ENCODE measurements around the gene RPS6KA1.

Gene RPS6KA1

DNA sequence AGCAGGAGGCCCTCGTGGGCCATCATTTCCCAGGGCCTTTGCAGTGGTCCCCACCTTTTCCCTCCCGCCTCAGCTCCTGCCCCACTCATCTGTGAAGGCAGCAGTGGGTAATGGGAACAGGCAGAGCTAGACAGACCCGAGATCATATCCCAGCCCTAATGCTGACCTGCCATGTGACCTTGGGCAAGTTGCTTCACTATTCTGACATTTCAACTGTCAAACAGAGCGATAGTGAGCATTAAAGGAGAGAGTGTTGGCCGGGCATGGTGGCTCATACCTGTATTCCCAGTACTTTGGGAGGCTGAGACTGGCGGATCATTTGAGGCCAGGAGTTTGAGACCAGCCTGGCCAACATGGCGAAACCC, 51.7 kb downstream of the RPS6KA1 start:
- Histone ChIP-seq H3K9ac (ENCODE audit: low read length) (no peak overlapping the region), H3K9me3 (replicated peaks; ENCODE audit: insufficient read depth, low read length) (no peaks in the 10 kb centered on the region), H3K79me2 (ENCODE audit: low read length) (no peaks in the 10 kb centered on the region), H3K9me2 (replicated peaks; ENCODE audit: insufficient read depth, low read length) (no peaks in the 10 kb centered on the region), H3K4me2 (ENCODE audit: low read depth, low read length) (no peak overlapping the region), H3K27ac (ENCODE audit: low read length) (no peak overlapping the region), H4K20me1 (ENCODE audit: insufficient read depth, low read length) (no peaks in the 10 kb centered on the region), H3F3A (ENCODE audit: insufficient read depth, low read length) (0 out of 2 replicates have a peak, but pooled peaks cover 3% of the 10 kb centered on the region), H3K36me3 (replicated peaks; ENCODE audit: insufficient read depth, low read length) (no peaks in the 10 kb centered on the region), H2AFZ (ENCODE audit: low read length) (no peak overlapping the region), H3K4me3 (ENCODE audit: low read length) (no peak overlapping the region), H3K27me3 (replicated peaks; ENCODE audit: insufficient read depth, low read length) (no peaks in the 10 kb centered on the region; the same call in 1 of the 2 replicates), H3K4me1 (ENCODE audit: low read length) (no peaks in the 10 kb centered on the region)
- TF ChIP-seq CTCF (IDR thresholded peaks at IDR 0.05; ENCODE audit: low read length) (no peak), EZH2phosphoT487 (IDR thresholded peaks at IDR 0.05; ENCODE audit: low read length) (no peak), EZH2 (optimal IDR thresholded peaks at IDR 0.05; ENCODE audit: low read depth, low read length) (no peak)
- no peak for DNase-seq

DNA sequence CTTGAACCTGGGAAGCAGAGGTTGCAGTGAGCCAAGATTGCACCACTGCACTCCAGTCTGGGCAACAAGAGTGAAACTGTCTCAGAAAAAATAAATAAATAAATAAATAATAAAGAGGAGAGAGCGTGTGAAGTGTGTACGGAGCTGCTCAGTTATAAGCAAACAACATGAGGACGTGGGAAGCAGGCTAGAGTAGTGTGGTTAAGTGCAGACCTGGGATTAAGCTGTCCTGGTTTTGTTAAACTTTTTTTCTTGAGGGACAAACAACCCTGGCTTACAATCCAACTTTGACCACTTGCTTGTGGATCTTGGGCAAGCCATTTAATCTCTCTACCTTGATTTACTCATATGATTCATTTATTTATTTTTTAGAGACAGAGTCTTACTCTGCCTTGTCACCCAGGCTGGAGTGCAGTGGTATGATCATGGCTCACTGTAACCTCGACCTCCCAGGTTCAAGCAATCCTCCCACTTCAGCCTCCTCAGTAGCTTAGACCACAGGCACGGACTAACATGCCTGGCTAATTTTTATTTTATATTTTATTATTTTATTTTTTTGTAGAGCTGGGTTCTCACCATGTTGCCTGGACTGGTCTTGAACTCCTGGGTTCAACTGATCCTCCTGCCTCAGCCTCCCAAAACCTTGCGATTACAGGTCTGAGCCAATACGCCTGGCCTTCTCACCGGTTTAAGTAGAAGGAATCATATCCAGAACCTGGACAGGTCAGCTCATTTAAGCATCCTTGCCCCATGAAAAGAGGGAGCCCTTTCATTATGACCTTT, 52.7 kb downstream of the RPS6KA1 start:
- no peaks in the 10 kb centered on the region for H3F3A ChIP-seq (ENCODE audit: insufficient read depth, low read length)
- no peaks in the 10 kb centered on the region for H3K4me1 ChIP-seq (ENCODE audit: low read length)
- H3K4me3 ChIP-seq (ENCODE audit: low read length), result no peak overlapping the region
- no peaks in the 10 kb centered on the region for H3K79me2 ChIP-seq (ENCODE audit: low read length)
- no peaks in the 10 kb centered on the region for H3K9me2 ChIP-seq (replicated peaks; ENCODE audit: insufficient read depth, low read length)
- no peaks in the 10 kb centered on the region for H3K9me3 ChIP-seq (replicated peaks; ENCODE audit: insufficient read depth, low read length)
- no peak for DNase-seq
- no peak overlapping the region for H3K4me2 ChIP-seq (ENCODE audit: low read depth, low read length)
- no peak for TF ChIP-seq EZH2phosphoT487 (IDR thresholded peaks at IDR 0.05; ENCODE audit: low read length)
- no peak for TF ChIP-seq CTCF (IDR thresholded peaks at IDR 0.05; ENCODE audit: low read length)
- no peak for TF ChIP-seq EZH2 (optimal IDR thresholded peaks at IDR 0.05; ENCODE audit: low read depth, low read length)
- H2AFZ ChIP-seq (ENCODE audit: low read length), result no peak overlapping the region
- no peaks in the 10 kb centered on the region; the same call in 1 of the 2 replicates for H3K27me3 ChIP-seq (replicated peaks; ENCODE audit: insufficient read depth, low read length)
- H3K9ac ChIP-seq (ENCODE audit: low read length), result no peak overlapping the region
- H3K27ac ChIP-seq (ENCODE audit: low read length), result no peak overlapping the region
- H4K20me1 ChIP-seq (ENCODE audit: insufficient read depth, low read length), result no peaks in the 10 kb centered on the region
- H3K36me3 ChIP-seq (replicated peaks; ENCODE audit: insufficient read depth, low read length), result no peaks in the 10 kb centered on the region

- Histone ChIP-seq H3K9ac (ENCODE audit: low read length) (no peak overlapping the region), H3K27me3 (replicated peaks; ENCODE audit: insufficient read depth, low read length) (no peaks in the 10 kb centered on the region), H2AFZ (ENCODE audit: low read length) (no peak overlapping the region), H3K27ac (ENCODE audit: low read length) (no peak overlapping the region), H3K4me3 (ENCODE audit: low read length) (no peak overlapping the region), H3K9me3 (replicated peaks; ENCODE audit: insufficient read depth, low read length) (no peaks in the 10 kb centered on the region), H3K4me2 (ENCODE audit: low read depth, low read length) (no peak overlapping the region), H3F3A (ENCODE audit: insufficient read depth, low read length) (no peaks in the 10 kb centered on the region), H4K20me1 (ENCODE audit: insufficient read depth, low read length) (no peaks in the 10 kb centered on the region), H3K79me2 (ENCODE audit: low read length) (no peaks in the 10 kb centered on the region), H3K36me3 (replicated peaks; ENCODE audit: insufficient read depth, low read length) (no peaks in the 10 kb centered on the region), H3K9me2 (replicated peaks; ENCODE audit: insufficient read depth, low read length) (no peaks in the 10 kb centered on the region), H3K4me1 (ENCODE audit: low read length) (no peaks in the 10 kb centered on the region)
- no peak for DNase-seq
- TF ChIP-seq CTCF (IDR thresholded peaks at IDR 0.05; ENCODE audit: low read length), result no peak
- TF ChIP-seq EZH2 (optimal IDR thresholded peaks at IDR 0.05; ENCODE audit: low read depth, low read length), result no peak
- no peak for TF ChIP-seq EZH2phosphoT487 (IDR thresholded peaks at IDR 0.05; ENCODE audit: low read length)
Measured at GRCh38 chr1:26582836-26583460, 53.4 kb downstream of the RPS6KA1 start.

Data from MM.1S (cell line).